GM19099 (cell line): ENCODE results near the gene HMGB4.

ENCODE experiments used
- POLR2A ChIP-seq: IDR thresholded peaks from 3 replicates; pipeline ENCODE4 v1.6.1; 2011; ENCODE audit warnings: low read depth; ENCODE audit not compliant: insufficient read length; ENCODE audit errors: extremely low read depth

HMGB4 gene, protein sequence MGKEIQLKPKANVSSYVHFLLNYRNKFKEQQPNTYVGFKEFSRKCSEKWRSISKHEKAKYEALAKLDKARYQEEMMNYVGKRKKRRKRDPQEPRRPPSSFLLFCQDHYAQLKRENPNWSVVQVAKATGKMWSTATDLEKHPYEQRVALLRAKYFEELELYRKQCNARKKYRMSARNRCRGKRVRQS

DNA sequence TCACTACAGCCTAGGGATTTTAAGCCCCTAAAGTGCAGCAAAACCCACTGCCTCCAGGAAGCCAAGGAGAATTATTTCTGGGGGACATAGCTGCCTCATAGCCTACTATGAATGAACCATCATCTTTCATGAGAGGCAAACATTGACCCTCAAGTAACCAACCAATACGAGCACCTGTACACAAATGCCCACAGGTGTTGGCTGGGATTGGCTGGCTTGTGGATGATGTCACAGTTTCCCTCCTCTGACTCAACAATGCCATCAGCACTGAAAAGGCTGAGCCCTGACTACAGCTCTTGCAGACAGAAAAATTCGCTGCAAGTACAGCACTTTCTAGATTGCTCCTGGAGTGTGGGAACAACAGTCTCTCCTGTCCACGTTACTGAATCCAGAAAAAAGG, at the start of gene HMGB4:
Gene HMGB4, plus strand, starts transcription at position 301 of the 400 bp plus-strand sequence. CDS start 113 bp downstream, outside the sequence.
- no peak for TF ChIP-seq POLR2A

DNA sequence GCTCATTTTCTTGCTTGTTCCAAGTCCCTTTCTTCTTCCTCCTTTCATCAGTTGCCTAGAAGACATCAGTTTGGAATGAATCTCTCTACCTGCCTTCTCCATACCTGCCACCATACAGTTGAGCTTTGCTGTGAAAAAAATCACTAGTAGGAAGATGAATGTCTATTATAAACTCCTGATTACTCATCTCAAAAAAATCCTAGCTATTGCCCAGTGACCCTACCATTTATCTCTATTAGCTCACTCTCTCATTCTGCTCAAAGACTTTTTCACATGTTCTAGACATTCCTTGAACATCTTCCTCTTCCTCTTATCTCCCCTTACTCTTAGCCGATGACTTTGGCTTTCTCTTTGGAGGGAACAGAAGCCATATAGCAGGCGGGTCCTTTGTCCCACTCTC, 49.7 kb upstream of the HMGB4 start:
- TF ChIP-seq POLR2A, result no peak

DNA sequence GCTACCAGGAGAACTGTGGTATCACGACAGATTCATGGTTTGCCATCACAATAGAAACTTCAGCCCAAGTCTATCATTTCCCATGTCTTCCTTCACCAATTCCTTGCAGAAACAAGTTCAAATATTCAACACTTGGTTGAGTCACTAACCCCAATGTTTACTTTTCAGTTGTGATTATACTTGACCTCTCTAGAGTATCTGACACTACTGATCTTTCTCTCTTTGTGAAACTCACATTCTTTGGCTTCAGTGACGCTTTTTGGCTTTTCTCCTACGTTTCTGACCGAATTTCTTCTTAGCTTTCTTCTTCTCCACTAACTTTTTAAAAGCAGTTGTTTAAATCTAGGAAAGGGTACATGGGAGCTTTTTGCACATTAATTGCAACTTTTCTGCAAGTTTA, 48.8 kb upstream of the HMGB4 start:
- no peak for TF ChIP-seq POLR2A

DNA sequence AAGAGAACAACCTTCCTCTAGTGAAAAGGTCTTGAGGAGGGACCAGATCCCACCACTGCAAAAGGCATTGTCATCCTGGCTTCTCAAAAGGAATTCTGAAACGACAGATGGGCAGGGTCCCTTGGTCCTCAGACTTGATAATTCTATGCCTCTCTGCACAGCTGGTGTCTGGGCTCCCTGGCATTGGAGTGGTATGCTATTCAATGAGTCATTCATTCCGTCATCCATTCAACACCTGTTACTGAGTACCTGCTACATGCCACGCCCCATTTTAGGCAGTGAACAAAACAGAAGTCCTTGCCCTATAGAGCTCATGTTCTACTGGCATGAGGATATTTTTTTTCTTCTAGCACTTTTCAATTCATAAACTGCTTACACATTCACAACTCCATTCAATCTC, 45.8 kb upstream of the HMGB4 start:
- no peak for TF ChIP-seq POLR2A

DNA sequence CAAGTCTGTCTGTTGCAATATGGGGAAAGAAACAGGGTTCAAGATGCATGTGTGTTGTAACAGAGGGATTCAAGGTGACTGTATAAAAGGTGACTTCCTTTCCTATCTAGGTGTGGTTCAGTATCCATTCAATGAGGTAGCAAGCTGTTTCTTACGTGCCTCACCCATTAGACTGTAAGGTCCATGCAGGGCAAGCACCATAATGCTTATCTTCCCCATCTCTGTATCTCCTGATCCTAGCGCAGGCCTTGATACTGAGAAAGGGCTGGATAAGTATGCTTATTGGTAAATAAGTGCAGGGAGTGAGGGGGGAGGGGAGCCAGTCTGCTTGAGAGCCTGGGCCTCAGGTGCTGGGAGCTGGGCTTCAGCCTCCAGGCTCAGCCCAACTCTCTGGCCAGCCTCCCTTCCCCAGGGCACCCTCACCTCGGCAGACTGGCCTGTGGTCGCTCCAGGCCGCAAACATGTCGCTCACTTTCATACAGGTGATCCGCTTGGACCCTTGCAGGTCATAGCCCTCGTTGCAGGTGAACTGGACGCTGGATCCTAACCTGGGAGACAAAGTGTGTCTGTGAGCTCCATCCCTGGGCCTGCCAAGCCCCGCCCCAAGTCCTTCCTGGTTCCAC, 44.5 kb upstream of the HMGB4 start:
- TF ChIP-seq POLR2A, result no peak

DNA sequence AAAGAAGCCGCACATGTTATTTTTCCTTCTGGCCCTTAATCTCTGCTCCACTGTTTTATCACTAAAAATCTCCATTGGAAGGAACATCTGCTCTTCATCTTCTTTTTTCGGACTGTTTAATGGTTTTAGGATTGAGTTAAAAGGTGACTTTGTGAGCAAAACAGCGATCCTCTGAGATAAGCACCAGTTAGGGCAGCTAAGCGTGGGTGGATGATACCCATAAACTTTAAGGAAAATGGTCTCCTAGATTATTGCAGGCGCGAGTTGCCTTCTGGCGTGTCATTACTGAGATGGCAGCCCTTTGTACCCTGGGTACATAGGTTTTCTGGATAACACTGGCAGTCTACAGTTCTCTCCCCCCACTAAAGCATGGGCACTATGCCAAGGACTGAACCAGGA, 44.0 kb upstream of the HMGB4 start:
- no peak for TF ChIP-seq POLR2A

DNA sequence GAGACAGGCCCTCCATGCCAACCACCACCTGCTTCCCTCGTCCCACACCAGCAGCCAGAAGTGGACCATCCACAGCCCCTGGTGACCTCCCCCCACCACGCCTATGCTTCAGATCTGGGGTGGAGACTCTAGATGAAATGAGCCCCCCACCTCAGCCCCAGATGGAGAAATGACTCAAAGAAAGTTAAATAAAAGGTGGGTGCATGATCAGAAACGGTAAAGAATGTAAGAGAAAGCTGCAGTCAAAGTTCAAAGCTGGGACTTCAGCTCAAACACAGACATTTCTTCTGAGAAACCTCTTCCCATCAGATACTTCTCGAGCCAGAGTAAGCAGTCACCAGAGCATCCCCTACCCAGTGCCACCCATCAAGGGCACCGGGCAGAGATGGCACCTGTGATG, 43.1 kb upstream of the HMGB4 start:
- no peak for TF ChIP-seq POLR2A

DNA sequence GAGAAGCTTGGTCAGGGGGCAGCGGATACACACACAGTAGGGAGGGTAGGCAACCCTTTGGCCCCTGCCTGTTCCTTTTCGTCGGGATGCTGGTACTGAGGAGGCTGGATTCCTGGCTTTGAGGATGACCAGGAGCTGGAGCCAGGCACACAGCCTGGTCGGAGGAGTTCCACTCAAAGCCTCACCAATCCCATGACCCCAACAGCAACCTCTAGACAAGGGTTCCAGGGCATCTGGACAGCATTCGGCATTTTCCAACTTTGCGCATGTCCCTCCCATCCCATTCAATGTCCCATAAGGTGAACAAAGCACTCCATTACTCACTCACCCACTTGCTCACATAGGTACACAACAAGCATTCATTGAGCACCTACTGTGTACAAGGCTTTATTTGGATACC, 42.6 kb upstream of the HMGB4 start:
- TF ChIP-seq POLR2A, result no peak

DNA sequence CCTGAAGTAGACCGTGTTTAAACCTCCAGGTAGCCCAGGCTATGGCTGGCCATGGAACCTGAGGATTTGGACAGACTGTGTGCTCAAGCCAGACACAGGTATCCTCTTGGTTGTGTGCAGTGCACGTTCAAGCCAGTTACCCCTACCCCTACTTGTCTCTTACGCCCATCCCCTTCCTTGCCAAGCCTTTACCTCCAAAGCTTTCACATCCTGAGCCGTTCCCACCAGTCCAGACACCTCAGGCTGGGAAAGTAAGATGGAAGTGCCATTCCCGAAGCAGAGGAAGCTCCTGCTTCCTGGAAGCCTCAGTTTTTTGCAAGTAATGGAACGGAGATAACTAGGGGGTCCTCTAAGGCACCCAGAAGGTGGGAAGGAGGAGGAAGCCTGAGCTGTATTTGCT, 41.5 kb upstream of the HMGB4 start:
- TF ChIP-seq POLR2A, result no peak

DNA sequence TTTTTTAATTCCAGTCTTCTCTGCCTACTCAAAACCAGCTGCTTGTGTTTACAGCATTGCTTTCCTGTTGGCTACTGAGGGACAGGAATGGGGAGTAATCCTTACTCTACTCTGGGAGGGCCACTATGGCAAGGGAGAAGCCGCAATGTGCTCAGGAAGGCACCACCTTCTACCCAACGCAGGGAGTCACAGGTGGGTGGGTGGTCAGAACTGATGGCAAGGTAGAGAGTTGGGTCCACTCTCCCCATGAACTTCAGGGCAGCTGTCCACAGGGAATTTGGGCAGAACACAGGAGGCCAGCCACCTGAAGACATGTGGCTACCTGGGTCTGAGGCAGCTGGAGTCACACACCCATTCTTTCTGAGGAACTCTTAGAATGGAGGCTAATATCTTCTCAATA, 40.5 kb upstream of the HMGB4 start:
- TF ChIP-seq POLR2A, result no peak

DNA sequence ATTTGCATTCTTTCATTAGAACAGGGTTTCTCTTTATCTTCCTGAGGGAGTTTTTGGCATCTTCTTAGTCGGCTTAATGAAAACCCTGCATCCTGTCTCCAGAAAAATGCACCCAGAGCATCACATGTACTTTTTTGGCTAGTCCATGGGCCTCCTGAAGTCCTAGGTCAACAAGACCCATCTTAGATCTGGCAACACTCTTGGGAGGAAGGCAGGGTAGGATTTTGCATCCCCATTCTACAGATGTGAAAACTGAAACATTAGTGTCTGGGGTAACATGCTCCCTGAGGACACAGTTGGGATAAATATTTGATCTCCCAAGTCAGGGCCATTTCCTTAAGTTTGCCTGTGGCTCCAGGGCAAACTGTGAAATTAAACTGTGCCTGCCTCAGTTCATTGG, 40.0 kb upstream of the HMGB4 start:
- no peak for TF ChIP-seq POLR2A

DNA sequence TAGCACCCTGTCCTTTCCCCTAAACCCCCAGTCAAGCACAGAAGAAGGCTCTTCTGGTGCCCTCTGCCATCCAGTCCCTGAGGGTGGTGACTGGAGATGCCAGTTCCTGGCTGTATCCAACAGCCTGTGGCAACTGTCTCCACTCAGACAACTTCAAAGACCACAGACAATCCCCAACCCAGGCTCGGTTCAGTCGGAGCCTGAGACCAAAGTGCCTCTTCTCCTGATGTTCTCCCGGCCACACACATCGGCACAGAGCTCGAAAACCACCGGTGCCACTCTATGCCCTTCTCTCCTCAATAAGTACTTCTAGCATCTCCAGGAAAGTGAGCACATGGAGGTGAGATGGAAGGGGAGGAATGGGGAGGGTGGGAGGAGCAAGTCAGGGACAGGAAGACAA, 39.6 kb upstream of the HMGB4 start:
- no peak for TF ChIP-seq POLR2A

DNA sequence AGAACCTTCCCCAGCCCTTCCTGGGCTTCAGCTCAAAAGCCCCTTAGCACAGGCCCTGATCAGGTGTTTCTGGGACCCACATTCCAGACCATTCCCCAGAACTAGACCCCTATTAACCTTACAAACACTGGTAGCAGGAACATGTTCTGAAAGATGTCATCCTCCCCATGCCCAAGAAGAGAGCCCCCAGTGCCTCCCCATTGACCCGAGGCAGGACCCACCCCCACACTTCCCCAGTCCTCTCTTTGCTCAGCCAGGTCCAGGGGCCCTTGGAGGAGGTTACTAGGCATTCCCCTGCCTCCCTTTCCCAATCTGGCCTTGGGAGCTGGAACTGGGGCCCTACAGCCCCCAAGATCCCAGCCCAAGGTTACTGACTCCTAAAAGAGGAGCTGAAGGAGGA, 38.9 kb upstream of the HMGB4 start:
- no peak for TF ChIP-seq POLR2A

DNA sequence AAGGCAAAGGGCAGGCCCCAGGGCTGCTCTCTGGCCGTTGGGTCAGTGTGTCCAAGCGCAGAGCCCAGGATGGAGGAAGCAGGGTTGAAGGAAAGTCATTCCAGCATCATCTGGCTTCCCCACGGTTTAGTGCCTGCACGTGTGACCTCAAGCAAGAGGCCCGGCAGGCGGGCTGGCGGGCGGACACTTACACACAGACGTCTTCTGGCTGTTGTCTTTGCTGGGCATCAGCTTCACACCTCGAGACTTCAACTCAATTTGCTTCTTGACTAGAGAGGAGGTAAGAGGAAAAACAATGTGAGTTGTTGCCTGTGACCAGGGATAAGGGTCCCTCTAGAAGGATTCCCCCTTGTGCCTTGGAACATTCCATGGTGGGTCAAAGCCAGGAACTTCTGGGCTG, 38.4 kb upstream of the HMGB4 start:
- TF ChIP-seq POLR2A, result no peak

DNA sequence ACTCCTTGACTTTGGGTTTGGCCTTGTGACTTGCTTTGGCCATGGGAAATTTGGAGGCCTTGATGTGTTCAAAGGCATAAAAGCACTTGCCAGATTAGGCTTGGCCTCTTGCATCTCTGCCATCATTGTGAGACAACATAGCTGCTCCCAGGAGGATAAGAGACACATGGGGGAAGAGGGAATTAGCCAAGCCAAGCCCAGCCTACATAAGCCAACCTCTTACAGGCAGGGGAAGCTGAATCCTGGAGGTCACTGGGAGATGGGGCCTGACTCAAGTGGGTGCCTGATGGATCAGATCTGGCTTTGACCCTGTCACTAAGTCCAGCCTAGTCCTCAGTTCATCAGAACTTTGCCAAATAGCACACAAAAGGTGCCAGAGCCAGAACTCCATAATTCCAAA, 37.6 kb upstream of the HMGB4 start:
- no peak for TF ChIP-seq POLR2A

DNA sequence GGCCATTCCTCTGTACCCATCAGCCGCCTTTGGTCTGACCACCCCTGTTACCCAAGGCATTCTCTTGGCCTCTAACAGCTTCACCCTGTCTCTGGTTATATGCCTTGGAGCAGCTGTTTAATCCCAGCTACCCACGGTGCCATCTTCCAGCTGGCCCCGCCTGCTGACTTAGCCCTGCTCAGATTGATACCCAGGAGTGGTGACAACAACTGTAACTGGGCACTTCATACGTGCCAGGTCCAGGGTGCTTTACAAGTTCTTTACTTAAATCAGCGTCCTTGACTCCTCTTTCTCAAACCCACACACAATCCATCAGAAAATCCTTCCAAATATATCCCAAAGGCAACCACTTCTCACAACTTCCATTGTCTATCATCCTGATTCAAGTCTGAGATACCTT, 37.2 kb upstream of the HMGB4 start:
- TF ChIP-seq POLR2A, result no peak

DNA sequence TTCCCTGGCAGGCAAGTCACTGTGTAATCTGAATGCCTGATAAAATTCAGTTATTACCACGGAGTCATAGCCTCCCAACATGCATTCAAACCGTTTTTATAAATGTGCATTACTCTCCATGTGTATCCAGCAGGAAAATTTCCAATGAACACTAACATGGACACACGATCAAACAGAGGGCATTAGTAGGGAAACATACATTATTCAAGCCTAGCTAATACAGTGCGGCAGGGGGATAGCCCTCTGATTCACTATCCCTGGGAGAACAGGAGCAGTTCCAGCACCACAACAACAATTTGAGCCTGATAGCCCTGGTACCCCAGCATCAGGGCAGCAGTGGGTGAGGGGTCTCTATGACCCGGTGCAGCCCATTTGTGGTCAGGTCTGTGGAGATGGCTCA, 35.8 kb upstream of the HMGB4 start:
- no peak for TF ChIP-seq POLR2A
